HEK293 (cell line): Measurements from ENCODE around the gene SNX7.

Source experiments
- CTCF ChIP-seq: fragments of 450-650 bp; formaldehyde crosslinking; IDR thresholded peaks from 2 replicates; pipeline ENCODE4 v1.5.1; 2016; ENCODE audit warnings: missing biosample characterization, missing genetic modification characterization
- SP2 ChIP-seq: fragments of 450-650 bp; formaldehyde crosslinking; IDR thresholded peaks from 2 replicates; pipeline ENCODE4 v1.5.1; 2016; ENCODE audit warnings: missing biosample characterization, missing genetic modification characterization
- ZNF221 ChIP-seq: fragments of 450-650 bp; formaldehyde crosslinking; IDR thresholded peaks from 2 replicates; pipeline ENCODE4 v1.5.1; 2017; ENCODE audit warnings: missing biosample characterization, missing genetic modification characterization, borderline replicate concordance
- ZNF23 ChIP-seq: fragments of 450-650 bp; formaldehyde crosslinking; IDR thresholded peaks from 2 replicates; pipeline ENCODE4 v1.5.1; 2016; ENCODE audit warnings: missing biosample characterization, missing genetic modification characterization, borderline replicate concordance
- ZNF350 ChIP-seq: fragments of 450-650 bp; formaldehyde crosslinking; IDR thresholded peaks from 2 replicates; pipeline ENCODE4 v1.5.0; 2017; ENCODE audit warnings: missing biosample characterization, mild to moderate bottlenecking, missing genetic modification characterization
- ZNF529 ChIP-seq: fragments of 450-650 bp; formaldehyde crosslinking; IDR thresholded peaks from 2 replicates; pipeline ENCODE4 v1.5.1; 2017; ENCODE audit warnings: missing genetic modification characterization, missing biosample characterization; ENCODE audit not compliant: insufficient replicate concordance
- ZNF548 ChIP-seq: fragments of 450-650 bp; formaldehyde crosslinking; IDR thresholded peaks from 2 replicates; pipeline ENCODE4 v1.5.1; 2016; ENCODE audit warnings: missing biosample characterization, missing genetic modification characterization
- ZSCAN4 ChIP-seq: fragments of 450-650 bp; formaldehyde crosslinking; IDR thresholded peaks from 2 replicates; pipeline ENCODE4 v1.5.1; 2017; ENCODE audit warnings: missing biosample characterization, missing genetic modification characterization
- TF ChIP-seq, protein P1 (sequence below): fragments of 450-650 bp; formaldehyde crosslinking; IDR thresholded peaks from 2 replicates; pipeline ENCODE4 v1.5.1; 2016; ENCODE audit warnings: missing biosample characterization, missing genetic modification characterization

- TF ChIP-seq CTCF (tag by site-specific recombination) (no peak), ZNF350 (tag by site-specific recombination) (no peak), SP2 (tag by site-specific recombination) (no peak), ZSCAN4 (tag by site-specific recombination) (no peak), ZNF529 (no peak), ZNF548 (no peak), ZNF221 (tag by site-specific recombination) (no peak), ZNF23 (tag by site-specific recombination) (no peak)
- TF ChIP-seq, protein P1, sequence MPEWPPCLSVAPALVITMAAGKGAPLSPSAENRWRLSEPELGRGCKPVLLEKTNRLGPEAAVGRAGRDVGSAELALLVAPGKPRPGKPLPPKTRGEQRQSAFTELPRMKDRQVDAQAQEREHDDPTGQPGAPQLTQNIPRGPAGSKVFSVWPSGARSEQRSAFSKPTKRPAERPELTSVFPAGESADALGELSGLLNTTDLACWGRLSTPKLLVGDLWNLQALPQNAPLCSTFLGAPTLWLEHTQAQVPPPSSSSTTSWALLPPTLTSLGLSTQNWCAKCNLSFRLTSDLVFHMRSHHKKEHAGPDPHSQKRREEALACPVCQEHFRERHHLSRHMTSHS (tag by site-specific recombination), result no peak
These were observed 74.2 kb downstream of the SNX7 start for GRCh38 chr1:98735756-98736155.
